ENCODE results near the gene RLIM.

DNA sequence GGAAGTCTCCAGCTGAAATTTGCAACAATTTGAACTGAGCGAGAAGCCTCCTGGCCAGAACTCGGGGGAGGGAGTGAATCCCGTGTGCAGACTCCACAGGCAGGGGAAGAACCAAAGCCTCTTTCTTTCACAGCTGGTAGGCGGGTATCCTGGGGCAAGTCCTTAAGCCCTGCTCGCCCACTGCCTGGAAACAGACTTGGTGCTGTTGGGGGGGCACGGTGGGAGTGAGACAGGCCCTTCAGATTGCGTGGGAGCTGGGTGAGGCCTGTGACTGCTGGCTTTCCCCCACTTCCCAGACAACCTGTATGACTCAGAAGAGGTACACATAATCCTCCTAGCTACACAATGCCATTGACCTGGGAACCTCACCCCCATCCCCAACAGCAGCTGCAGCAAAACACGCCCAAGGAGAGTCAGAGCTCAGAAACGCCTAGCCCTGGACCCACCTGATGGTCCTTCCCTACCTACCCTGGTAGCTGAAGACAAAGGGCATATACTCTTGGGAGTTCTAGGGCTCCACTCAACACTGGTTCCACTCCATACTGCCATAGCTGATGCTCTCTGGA is 22.4 kb upstream of the RLIM start:
- TF ChIP-seq, protein P1, sequence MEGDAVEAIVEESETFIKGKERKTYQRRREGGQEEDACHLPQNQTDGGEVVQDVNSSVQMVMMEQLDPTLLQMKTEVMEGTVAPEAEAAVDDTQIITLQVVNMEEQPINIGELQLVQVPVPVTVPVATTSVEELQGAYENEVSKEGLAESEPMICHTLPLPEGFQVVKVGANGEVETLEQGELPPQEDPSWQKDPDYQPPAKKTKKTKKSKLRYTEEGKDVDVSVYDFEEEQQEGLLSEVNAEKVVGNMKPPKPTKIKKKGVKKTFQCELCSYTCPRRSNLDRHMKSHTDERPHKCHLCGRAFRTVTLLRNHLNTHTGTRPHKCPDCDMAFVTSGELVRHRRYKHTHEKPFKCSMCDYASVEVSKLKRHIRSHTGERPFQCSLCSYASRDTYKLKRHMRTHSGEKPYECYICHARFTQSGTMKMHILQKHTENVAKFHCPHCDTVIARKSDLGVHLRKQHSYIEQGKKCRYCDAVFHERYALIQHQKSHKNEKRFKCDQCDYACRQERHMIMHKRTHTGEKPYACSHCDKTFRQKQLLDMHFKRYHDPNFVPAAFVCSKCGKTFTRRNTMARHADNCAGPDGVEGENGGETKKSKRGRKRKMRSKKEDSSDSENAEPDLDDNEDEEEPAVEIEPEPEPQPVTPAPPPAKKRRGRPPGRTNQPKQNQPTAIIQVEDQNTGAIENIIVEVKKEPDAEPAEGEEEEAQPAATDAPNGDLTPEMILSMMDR (IDR thresholded peaks at IDR 0.05; ENCODE audit: borderline replicate concordance, extremely low read depth, low read length, poor library complexity, severe bottlenecking) = no peak
- TF ChIP-seq EZH2 (IDR thresholded peaks at IDR 0.05; ENCODE audit: borderline replicate concordance, low read depth, low read length, severe bottlenecking) = no peak

Data from DND-41 (cell line).